Activated T-cell treated with anti-CD3 and anti-CD28 coated beads for 24 hours (primary cell): Measurements from ENCODE around the gene RAMP1.
"Not testable (repeated sequence)": the region's sequence is repeated elsewhere in the genome, so short reads cannot be mapped to it uniquely, and the experiment has no call there.

Experiments
- DNase-seq: peaks from one replicate; pipeline ENCODE4 v3.0.0-alpha.2; 2020; ENCODE audit warnings: low read depth

Gene RAMP1

DNA sequence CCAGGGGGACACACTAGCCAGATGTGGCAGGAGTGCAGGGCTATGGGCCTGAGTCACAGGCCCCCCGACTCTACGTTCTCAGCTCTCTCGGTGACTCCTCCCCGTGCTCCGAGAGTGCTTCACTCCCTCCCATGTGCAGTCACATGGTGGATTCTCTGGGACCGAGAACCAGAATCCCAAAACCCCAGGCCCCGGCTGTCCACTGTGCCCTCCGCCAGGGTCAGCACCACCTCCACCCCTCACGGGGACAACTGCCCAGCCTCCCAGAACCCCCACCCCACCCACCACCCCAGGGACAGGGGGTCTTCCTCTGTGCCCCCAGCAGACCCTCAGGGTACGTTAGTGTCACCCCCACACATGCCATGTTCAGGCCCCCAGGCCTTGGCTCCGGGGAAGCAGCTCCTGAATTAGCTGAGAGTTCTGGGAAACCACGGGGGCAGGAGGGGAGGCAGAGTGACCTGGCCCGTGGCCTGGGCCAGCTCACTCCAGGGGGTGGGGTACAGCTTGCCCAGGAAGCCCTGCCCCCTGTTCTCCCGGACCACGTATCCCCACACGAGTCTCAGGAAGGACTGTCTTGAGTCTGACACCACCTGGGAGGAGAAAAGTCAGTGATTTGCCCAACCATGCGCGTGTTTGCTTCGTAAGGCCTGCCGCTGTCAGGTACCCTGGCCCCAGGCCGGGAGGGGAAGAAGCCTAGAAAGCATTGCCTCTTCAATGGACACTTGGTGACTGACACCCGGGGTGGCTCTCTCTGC, 4.4 kb downstream of the RAMP1 start:
- DNase-seq, result no peak

DNA sequence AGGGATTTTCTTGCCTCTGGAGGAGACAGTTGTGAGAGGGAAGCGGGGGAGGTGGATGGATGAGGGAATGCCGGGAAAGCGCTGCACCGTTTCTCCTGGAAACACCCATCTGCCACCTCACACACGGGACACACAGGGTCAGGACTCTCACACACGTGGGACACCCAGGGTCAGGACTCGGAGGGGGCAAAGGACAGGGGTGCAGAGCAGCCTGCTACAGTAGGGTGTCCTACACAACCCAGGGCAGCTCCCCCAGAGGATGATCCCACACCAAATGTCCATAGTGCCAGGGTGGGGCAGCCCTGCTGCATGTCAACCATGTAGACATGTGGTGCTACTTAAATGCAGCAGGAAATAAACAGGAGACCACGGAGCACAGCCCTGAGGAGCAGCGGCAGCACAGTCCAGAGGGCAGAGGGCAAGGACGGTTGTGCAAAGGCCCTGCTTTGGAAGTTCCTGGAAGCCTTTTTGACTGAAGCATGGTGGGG, 5.1 kb downstream of the RAMP1 start:
- no peak for DNase-seq

GRCh38 chr2:237864940-237865622, 5.7 kb downstream of the RAMP1 start:
- DNase-seq, result no peak

DNA sequence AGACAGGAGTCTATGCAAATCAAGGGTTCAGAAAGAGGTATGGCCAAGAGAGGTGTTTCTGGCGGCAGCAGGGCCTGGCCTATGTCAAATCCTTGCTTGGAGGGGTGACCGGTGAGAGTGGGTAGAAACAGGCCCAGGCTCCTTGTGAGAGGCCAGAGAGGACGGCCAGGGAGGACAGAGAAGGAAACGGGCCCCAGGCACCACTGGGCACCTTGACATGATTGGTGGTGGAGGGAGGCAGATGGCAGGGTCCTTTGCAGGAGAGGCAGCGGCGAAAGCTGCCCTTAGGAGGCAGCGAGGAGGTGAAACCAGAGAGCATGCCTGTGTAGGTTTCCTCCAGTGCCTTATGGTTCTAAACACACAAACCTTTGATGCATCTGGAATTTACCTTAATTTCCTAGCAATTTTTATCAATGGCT, 6.2 kb downstream of the RAMP1 start:
- no peak for DNase-seq

GRCh38 chr2:237866101-237866621, 6.7 kb downstream of the RAMP1 start:
- DNase-seq, result no peak

- no peak for DNase-seq
These were observed 8.0 kb downstream of the RAMP1 start for GRCh38 chr2:237867465-237867864.

DNA sequence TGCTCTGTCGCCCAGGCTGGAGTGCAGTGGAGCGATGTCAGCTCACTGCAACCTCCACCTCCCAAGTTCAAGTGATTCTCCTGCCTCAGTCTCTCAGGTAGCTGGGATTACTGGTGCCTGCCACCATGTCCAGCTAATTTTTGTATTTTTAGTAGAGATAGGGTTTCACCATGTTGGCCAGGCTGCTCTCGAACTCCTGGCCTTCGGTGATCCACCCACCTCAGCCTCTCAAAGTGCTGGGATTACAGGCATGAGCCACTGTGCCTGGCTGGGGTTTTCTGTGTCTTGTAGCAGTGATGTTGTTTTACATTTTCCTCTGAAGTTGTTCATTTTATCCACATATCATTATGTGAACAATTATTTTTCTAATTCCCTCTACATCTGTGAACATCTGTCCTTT, 8.7 kb downstream of the RAMP1 start:
- DNase-seq, result not testable (repeated sequence)

DNA sequence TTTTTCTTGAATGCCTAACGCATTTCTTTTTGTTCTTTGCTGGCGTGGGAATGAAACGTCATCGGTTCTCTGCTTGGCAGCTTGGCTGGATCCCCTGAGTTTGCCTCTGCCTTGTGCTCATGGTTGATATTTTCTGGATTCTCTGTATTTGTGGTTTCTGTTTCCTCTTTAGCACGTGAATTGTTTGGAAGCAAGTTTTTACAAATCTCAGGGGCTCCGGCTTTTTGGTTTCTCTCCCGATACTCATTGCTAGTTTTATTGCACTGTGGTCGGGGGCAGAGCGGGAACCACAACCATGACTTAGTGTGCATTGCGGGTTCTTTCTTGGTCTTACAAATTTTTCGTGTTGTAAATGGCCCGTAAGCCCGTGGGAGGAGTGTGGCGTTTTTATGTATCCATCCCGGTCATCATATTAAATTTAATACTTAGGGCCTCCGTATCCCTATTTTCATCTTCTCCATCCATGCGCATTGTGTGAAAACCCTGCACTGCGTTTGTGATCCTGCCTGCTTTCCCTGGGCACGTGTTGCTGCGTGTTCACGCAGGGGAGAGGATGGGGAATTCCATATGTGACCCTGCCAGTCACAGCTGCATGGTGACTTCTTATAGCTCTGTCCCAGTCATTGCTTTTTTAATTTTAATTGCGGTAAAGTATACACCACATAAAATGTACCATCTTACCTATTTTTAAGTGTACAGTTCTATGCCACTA, 9.4 kb downstream of the RAMP1 start:
- no peak for DNase-seq

GRCh38 chr2:237869343-237870102, 10.1 kb downstream of the RAMP1 start:
- DNase-seq, result no peak

- no peak for DNase-seq
These were observed 10.7 kb downstream of the RAMP1 start for GRCh38 chr2:237870126-237870525.

DNA sequence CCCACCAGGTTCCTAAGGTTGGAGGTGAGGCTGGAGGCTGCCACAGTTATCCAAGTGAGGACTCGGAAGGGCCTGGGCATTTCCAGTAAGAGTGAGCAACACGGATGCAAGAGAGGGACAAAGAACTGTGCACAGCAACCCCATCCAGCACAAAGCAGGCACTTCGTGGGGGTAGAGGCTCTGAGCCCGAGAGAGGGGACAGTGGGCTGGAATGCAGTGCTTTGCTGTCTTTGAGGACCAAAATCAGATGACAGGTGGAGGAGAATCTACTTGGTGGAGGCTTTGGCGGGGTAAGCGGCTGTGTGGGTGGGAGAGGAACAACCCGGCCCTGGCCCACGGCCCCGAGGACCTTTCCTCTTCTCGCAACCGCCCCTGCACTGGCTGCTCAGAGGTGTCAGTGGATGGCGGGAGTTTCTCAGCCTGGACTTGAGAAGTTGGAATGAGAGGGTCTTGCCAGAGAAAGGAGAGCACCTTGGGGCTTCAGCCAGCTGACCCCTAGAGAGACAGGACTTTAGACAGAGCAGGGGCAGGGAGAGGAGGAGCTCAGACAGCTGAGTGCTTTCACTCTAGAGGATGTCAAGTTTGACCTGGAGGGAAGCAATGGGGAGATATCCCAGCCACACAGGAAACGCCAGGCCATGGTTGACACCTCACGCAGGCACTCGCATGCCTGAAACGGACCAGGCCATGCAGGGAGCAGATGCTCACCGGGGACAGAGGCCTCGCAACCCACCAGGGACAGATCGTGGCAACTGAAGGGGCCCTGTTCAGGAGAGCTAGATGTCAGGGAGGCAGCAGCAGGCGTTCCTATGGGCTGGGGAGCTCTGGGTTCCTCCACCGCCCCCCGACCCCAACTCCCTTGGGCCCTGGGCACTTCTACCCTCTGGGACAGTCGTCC, 11.6 kb downstream of the RAMP1 start:
- no peak for DNase-seq

GRCh38 chr2:237872178-237872887, 12.9 kb downstream of the RAMP1 start:
- no peak for DNase-seq

GRCh38 chr2:237873421-237873831, 14.0 kb downstream of the RAMP1 start:
- DNase-seq, result no peak

DNA sequence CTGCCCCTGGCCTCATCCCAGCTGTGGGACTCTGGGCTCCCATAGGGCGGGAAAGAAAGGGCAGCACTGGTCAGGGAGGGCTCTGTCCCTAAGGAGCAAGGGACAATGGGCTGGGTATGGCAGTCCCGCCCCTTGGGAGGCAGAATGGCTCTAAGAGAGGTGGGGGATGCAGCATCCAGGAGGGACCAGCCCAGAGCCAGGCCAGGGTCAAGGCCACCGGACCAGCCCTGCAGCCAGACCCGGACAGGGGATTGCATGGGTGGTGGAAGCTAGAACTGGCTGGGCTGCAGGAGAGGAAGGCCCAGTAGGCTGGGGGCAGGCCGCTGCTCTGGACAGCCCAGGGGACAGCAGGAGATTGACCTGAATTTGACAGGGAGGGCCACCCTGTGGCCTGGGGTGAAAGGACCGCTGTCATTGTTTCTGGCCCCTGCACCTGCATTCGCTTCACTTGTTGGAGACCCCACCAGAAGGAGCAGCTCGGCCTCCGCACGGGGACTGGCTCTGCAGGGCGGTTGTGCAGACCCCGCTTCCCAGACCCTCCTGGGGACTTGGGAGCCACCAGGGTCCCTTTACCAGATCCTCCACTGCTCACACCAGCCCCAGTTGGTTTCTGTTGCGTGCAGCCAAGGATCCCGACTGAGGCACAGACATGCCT, 14.6 kb downstream of the RAMP1 start:
- no peak for DNase-seq

- no peak for DNase-seq
These were observed 15.2 kb downstream of the RAMP1 start for GRCh38 chr2:237874585-237875161.

GRCh38 chr2:237875256-237876060, 16.0 kb downstream of the RAMP1 start:
- DNase-seq, result no peak

GRCh38 chr2:237876061-237876526, 16.7 kb downstream of the RAMP1 start:
- DNase-seq, result no peak

GRCh38 chr2:237876532-237876931, 17.1 kb downstream of the RAMP1 start:
- no peak for DNase-seq
